GM18505 (cell line): ENCODE data around the gene TYSND1.
"Not testable (repeated sequence)": the region's sequence is repeated elsewhere in the genome, so short reads cannot be mapped to it uniquely, and the experiment has no call there.

Experiments used
- ATAC-seq: cut with Tn5 transposase; IDR thresholded peaks from one replicate; pipeline ENCODE4 v1.9.1; 2021; ENCODE audit not compliant: unreplicated experiment
- POLR2A ChIP-seq: IDR thresholded peaks from 4 replicates; pipeline ENCODE4 v1.6.1; 2011; ENCODE audit warnings: borderline replicate concordance; ENCODE audit not compliant: insufficient read depth, insufficient read length; ENCODE audit errors: extremely low read depth

TYSND1 gene

GRCh38 chr10:70137135-70137534 lies 9.4 kb downstream of the TYSND1 start:
- no peak for ATAC-seq
- TF ChIP-seq POLR2A = no peak

- no peak for TF ChIP-seq POLR2A
- no peak for ATAC-seq
Observed at GRCh38 chr10:70135684-70136083, 10.8 kb downstream of the TYSND1 start.

- TF ChIP-seq POLR2A = no peak
- no peak for ATAC-seq
Observed at GRCh38 chr10:70135046-70135445, 11.5 kb downstream of the TYSND1 start.

- ATAC-seq = peak; percentile 79
- peak; percentile 67 for TF ChIP-seq POLR2A
Observed at GRCh38 chr10:70132098-70133029, 14.1 kb downstream of the TYSND1 start, which contains the start of gene AIFM2. Gene AIFM2, minus strand, starts transcription at chr10:70132825. Its CDS starts 8,741 bp downstream, at chr10:70124084.

GRCh38 chr10:70131560-70131937 lies 15.0 kb downstream of the TYSND1 start:
- no peak for ATAC-seq
- no peak for TF ChIP-seq POLR2A

- no peak for TF ChIP-seq POLR2A
- ATAC-seq = no peak
Observed at GRCh38 chr10:70130878-70131559, 15.5 kb downstream of the TYSND1 start.

GRCh38 chr10:70126700-70127395 lies 19.7 kb downstream of the TYSND1 start:
- no peak for TF ChIP-seq POLR2A
- no peak for ATAC-seq

- ATAC-seq = no peak
Observed at GRCh38 chr10:70125918-70126552, 20.5 kb downstream of the TYSND1 start.

GRCh38 chr10:70124918-70125317 lies 21.6 kb downstream of the TYSND1 start:
- no peak for TF ChIP-seq POLR2A

More at GRCh38 chr10:70125918-70126552, 20.5 kb downstream of the TYSND1 start:
- no peak for TF ChIP-seq POLR2A

GRCh38 chr10:70124415-70124814 lies 22.1 kb downstream of the TYSND1 start:
- TF ChIP-seq POLR2A = no peak
- ATAC-seq = no peak

More at GRCh38 chr10:70124918-70125317, 21.6 kb downstream of the TYSND1 start:
- no peak for ATAC-seq

GRCh38 chr10:70123817-70124216 lies 22.7 kb downstream of the TYSND1 start:
- no peak for TF ChIP-seq POLR2A
- ATAC-seq = no peak

- ATAC-seq = not testable (repeated sequence)
Observed at GRCh38 chr10:70123166-70123565, 23.3 kb downstream of the TYSND1 start.

- TF ChIP-seq POLR2A = no peak
- ATAC-seq = no peak
Observed at GRCh38 chr10:70122742-70123141, 23.8 kb downstream of the TYSND1 start.
